GM23338 (cell line): ENCODE results near the gene NUP43. TPM values are rescaled to one million over a fixed set of nuclear protein-coding genes. Genes with fewer than 3 reads are reported as not detected.

Experiments used
- ATAC-seq: fragments of 200-7000 bp; cut with Tn5 transposase; 3 replicates; pipeline ENCODE4 v1.9.1; 2020
- DNase-seq: peaks from one replicate; pipeline ENCODE4 v3.0.0-alpha.2; 2015; ENCODE audit warnings: low spot score
- H2AFZ ChIP-seq: fragments of 200-600 bp; sonication (generic); 2 replicates; pipeline ENCODE4 v1.8.0; 2016; ENCODE audit warnings: antibody characterized with exemption, mild to moderate bottlenecking, moderate library complexity
- H3F3A ChIP-seq: fragments of 200-600 bp; sonication (generic); replicated peaks from 2 replicates; pipeline ENCODE4 v1.8.0; 2017; ENCODE audit warnings: antibody characterized with exemption, mixed run types, low read depth
- H3K27ac ChIP-seq: fragments of 200-600 bp; sonication (generic); 2 replicates; pipeline ENCODE4 v1.6.1; 2016; ENCODE audit warnings: low read depth
- H3K27me3 ChIP-seq: fragments of 200-600 bp; sonication (generic); 2 replicates; pipeline ENCODE4 v1.8.0; 2016; ENCODE audit warnings: mild to moderate bottlenecking, mixed run types, moderate library complexity; ENCODE audit not compliant: insufficient read depth
- H3K36me3 ChIP-seq: fragments of 200-600 bp; sonication (generic); 2 replicates; pipeline ENCODE4 v1.8.0; 2016; ENCODE audit warnings: mild to moderate bottlenecking; ENCODE audit not compliant: insufficient read depth
- H3K4me1 ChIP-seq: fragments of 200-600 bp; sonication (generic); 2 replicates; pipeline ENCODE4 v1.8.0; 2016; ENCODE audit warnings: mild to moderate bottlenecking, moderate library complexity; ENCODE audit not compliant: insufficient read depth
- H3K4me2 ChIP-seq: fragments of 200-600 bp; sonication (generic); 2 replicates; pipeline ENCODE4 v1.7.1; 2017; ENCODE audit warnings: mixed run types
- H3K4me3 ChIP-seq: fragments of 200-600 bp; sonication (generic); 2 replicates; pipeline ENCODE4 v1.6.1; 2016; ENCODE audit warnings: mixed run types
- H3K79me2 ChIP-seq: fragments of 200-600 bp; sonication (generic); replicated peaks from 2 replicates; pipeline ENCODE4 v1.8.0; 2017; ENCODE audit warnings: mild to moderate bottlenecking; ENCODE audit not compliant: insufficient read depth
- H3K9me2 ChIP-seq: fragments of 200-600 bp; sonication (generic); 2 replicates; pipeline ENCODE4 v1.8.0; 2017; ENCODE audit not compliant: insufficient read depth
- H4K20me1 ChIP-seq: fragments of 200-600 bp; sonication (generic); replicated peaks from 2 replicates; pipeline ENCODE4 v1.8.0; 2017; ENCODE audit warnings: mild to moderate bottlenecking; ENCODE audit not compliant: insufficient read depth
- H3K27ac Mint-ChIP-seq: 2 replicates; pipeline ENCODE4 v1.8.0; 2020; ENCODE audit warnings: inconsistent platforms, mild to moderate bottlenecking, moderate library complexity, mixed read lengths
- H3K27me3 Mint-ChIP-seq: 3 replicates; pipeline ENCODE4 v1.8.0; 2022; ENCODE audit warnings: low read depth, mild to moderate bottlenecking, moderate library complexity, mixed read lengths, inconsistent platforms; ENCODE audit not compliant: insufficient read depth, poor library complexity
- H3K36me3 Mint-ChIP-seq: 3 replicates; pipeline ENCODE4 v1.8.0; 2021; ENCODE audit warnings: low read depth, mild to moderate bottlenecking, inconsistent platforms, moderate library complexity, mixed read lengths
- H3K4me1 Mint-ChIP-seq: 3 replicates; pipeline ENCODE4 v1.8.0; 2020; ENCODE audit warnings: mild to moderate bottlenecking, inconsistent platforms, mixed read lengths
- H3K4me3 Mint-ChIP-seq: 3 replicates; pipeline ENCODE4 v1.8.0; 2021; ENCODE audit warnings: moderate library complexity, mild to moderate bottlenecking, inconsistent platforms, mixed read lengths
- H3K9me3 Mint-ChIP-seq: 3 replicates; pipeline ENCODE4 v1.8.0; 2020; ENCODE audit warnings: moderate library complexity, mild to moderate bottlenecking, inconsistent platforms, mixed read lengths
- CREB1 ChIP-seq: fragments of 250-450 bp; sonication (Bioruptor Pico); IDR thresholded peaks from 2 replicates; pipeline ENCODE4 v1.5.0; 2020; ENCODE audit warnings: low read depth, mild to moderate bottlenecking, moderate library complexity
- ETS1 ChIP-seq: IDR thresholded peaks from 2 replicates; pipeline ENCODE4 v1.6.1; 2016; ENCODE audit warnings: antibody characterized with exemption
- EZH2 ChIP-seq: fragments of 200-600 bp; sonication (generic); IDR thresholded peaks from one replicate; pipeline ENCODE4 v1.8.0; 2017; ENCODE audit warnings: antibody characterized with exemption, mild to moderate bottlenecking, low read depth; ENCODE audit not compliant: unreplicated experiment
- EZH2phosphoT487 ChIP-seq: fragments of 200-600 bp; sonication (generic); IDR thresholded peaks from one replicate; pipeline ENCODE4 v1.8.1; 2018; ENCODE audit warnings: antibody characterized with exemption; ENCODE audit not compliant: unreplicated experiment
- JUNB ChIP-seq: IDR thresholded peaks from one replicate; pipeline ENCODE4 v1.6.1; 2016; ENCODE audit warnings: antibody characterized with exemption; ENCODE audit not compliant: unreplicated experiment
- NANOG ChIP-seq: IDR thresholded peaks from 2 replicates; pipeline ENCODE4 v1.6.1; 2016; ENCODE audit warnings: antibody characterized with exemption, borderline replicate concordance
- POLR2AphosphoS5 ChIP-seq: IDR thresholded peaks from 2 replicates; pipeline ENCODE4 v1.6.1; 2016; ENCODE audit warnings: antibody characterized with exemption, low read depth
- STAT1 ChIP-seq: IDR thresholded peaks from one replicate; pipeline ENCODE4 v1.6.1; 2016; ENCODE audit warnings: antibody characterized with exemption; ENCODE audit not compliant: unreplicated experiment
- ZNF114 ChIP-seq: fragments of 250-450 bp; sonication (Bioruptor Pico); IDR thresholded peaks from 2 replicates; pipeline ENCODE4 v1.5.0; 2020; ENCODE audit warnings: mild to moderate bottlenecking, moderate library complexity
- polyA plus RNA-seq: library from polyadenylated mRNA; unstranded; fragments of >200 nt; fragmentation: Nextera tagmentation; extraction: Ambion mirVana; gene quantifications from 2 replicates; pipeline ENCODE4 v1.2.1, GENCODE V29; 2016
- total RNA-seq: library from RNA; depleted of rRNA; stranded (reverse); fragments of >200 nt; shearing (Covaris generic); gene quantifications from 2 replicates; pipeline ENCODE4 v1.2.3, GENCODE V29; 2014
- TF ChIP-seq, protein P1 (sequence below): fragments of 250-450 bp; sonication (Bioruptor Pico); IDR thresholded peaks from 2 replicates; pipeline ENCODE4 v1.5.0; 2020; ENCODE audit warnings: mild to moderate bottlenecking, moderate library complexity

Gene NUP43
- total and polyA plus RNA-seq, 2 experiments from 2014 or later = 23.4 to 71.8 TPM

DNA sequence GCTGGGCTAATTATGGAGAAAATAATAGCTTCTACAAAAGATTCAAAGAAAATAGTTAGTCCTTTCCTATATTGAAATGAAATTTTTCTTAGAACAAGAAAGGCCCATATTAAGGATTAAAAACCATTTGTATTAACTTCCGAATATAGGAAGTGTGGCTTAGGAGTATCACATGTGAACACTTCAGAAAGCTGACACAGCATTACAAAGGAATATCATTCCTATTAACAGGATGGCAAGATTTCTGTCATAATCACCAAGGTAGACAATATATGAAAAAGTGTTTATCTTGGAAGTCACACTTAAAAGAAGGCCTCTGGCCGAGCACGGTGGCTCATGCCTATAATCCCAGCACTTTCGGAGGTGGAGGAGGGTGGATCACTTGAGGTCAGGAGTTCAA is 23.1 kb downstream of the NUP43 start (continued):
- TF ChIP-seq, protein P1, sequence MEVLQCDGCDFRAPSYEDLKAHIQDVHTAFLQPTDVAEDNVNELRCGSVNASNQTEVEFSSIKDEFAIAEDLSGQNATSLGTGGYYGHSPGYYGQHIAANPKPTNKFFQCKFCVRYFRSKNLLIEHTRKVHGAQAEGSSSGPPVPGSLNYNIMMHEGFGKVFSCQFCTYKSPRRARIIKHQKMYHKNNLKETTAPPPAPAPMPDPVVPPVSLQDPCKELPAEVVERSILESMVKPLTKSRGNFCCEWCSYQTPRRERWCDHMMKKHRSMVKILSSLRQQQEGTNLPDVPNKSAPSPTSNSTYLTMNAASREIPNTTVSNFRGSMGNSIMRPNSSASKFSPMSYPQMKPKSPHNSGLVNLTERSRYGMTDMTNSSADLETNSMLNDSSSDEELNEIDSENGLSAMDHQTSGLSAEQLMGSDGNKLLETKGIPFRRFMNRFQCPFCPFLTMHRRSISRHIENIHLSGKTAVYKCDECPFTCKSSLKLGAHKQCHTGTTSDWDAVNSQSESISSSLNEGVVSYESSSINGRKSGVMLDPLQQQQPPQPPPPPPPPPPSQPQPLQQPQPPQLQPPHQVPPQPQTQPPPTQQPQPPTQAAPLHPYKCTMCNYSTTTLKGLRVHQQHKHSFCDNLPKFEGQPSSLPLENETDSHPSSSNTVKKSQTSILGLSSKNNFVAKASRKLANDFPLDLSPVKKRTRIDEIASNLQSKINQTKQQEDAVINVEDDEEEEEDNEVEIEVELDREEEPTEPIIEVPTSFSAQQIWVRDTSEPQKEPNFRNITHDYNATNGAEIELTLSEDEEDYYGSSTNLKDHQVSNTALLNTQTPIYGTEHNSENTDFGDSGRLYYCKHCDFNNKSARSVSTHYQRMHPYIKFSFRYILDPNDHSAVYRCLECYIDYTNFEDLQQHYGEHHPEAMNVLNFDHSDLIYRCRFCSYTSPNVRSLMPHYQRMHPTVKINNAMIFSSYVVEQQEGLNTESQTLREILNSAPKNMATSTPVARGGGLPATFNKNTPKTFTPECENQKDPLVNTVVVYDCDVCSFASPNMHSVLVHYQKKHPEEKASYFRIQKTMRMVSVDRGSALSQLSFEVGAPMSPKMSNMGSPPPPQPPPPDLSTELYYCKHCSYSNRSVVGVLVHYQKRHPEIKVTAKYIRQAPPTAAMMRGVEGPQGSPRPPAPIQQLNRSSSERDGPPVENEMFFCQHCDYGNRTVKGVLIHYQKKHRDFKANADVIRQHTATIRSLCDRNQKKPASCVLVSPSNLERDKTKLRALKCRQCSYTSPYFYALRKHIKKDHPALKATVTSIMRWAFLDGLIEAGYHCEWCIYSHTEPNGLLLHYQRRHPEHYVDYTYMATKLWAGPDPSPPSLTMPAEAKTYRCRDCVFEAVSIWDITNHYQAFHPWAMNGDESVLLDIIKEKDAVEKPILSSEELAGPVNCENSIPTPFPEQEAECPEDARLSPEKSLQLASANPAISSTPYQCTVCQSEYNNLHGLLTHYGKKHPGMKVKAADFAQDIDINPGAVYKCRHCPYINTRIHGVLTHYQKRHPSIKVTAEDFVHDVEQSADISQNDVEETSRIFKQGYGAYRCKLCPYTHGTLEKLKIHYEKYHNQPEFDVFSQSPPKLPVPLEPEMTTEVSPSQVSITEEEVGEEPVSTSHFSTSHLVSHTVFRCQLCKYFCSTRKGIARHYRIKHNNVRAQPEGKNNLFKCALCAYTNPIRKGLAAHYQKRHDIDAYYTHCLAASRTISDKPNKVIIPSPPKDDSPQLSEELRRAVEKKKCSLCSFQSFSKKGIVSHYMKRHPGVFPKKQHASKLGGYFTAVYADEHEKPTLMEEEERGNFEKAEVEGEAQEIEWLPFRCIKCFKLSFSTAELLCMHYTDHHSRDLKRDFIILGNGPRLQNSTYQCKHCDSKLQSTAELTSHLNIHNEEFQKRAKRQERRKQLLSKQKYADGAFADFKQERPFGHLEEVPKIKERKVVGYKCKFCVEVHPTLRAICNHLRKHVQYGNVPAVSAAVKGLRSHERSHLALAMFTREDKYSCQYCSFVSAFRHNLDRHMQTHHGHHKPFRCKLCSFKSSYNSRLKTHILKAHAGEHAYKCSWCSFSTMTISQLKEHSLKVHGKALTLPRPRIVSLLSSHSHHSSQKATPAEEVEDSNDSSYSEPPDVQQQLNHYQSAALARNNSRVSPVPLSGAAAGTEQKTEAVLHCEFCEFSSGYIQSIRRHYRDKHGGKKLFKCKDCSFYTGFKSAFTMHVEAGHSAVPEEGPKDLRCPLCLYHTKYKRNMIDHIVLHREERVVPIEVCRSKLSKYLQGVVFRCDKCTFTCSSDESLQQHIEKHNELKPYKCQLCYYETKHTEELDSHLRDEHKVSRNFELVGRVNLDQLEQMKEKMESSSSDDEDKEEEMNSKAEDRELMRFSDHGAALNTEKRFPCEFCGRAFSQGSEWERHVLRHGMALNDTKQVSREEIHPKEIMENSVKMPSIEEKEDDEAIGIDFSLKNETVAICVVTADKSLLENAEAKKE (CRISPR knock-in tag) = no peak

DNA sequence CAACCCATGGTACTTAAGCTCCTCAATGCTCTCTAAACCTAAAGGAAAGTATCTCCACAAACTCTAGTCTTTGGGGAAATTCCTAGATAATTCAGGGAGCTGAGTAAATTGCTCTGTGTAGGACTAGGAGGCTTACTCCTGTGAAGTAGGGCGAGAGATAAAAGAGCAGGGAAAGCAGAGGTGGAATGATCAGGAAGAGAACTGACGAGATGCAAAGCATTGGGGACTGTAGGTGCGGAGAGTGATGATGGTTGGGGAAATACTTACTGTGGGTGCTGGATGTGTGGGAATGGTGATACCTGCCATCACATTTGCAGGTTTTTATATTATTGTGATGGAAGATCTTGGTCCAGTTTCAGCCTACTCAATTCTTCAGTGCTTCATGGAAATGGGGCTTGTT is 26.8 kb downstream of the NUP43 start:
- ATAC-seq = no peak
- Histone ChIP-seq H3K4me2 (no peak overlapping the region), H3K4me3 (no peak overlapping the region), H3K9me2 (no peaks in the 10 kb centered on the region), H3K27me3 (no peaks in the 10 kb centered on the region), H3F3A (peaks cover under 1% of the 10 kb centered on the region; the same call in 1 of the 2 replicates), H3K27ac (no peak overlapping the region), H3K4me1 (no peaks in the 10 kb centered on the region), H3K79me2 (peaks cover 43% of the 10 kb centered on the region), H3K36me3 (no peaks in the 10 kb centered on the region), H2AFZ (no peak overlapping the region), H4K20me1 (peaks cover under 1% of the 10 kb centered on the region)
- H3K4me3 Mint-ChIP-seq = no peak overlapping the region
- no peak for DNase-seq
- H3K27ac Mint-ChIP-seq = no peak overlapping the region
- no peaks in the 10 kb centered on the region for H3K9me3 Mint-ChIP-seq
- H3K27me3 Mint-ChIP-seq = peaks cover 3% of the 10 kb centered on the region
- peaks cover 4% of the 10 kb centered on the region; the same call in 2 of the 3 replicates for H3K36me3 Mint-ChIP-seq
- H3K4me1 Mint-ChIP-seq = peaks cover 11% of the 10 kb centered on the region
- TF ChIP-seq EZH2 (no peak), EZH2phosphoT487 (no peak), STAT1 (no peak), ZNF114 (no peak), NANOG (no peak), POLR2AphosphoS5 (no peak), CREB1 (CRISPR knock-in tag) (no peak), ETS1 (no peak), JUNB (no peak)
- TF ChIP-seq, protein P1 (CRISPR knock-in tag) = no peak
